K562 (cell line): ENCODE data around the gene TXNRD2. TPM values are rescaled to one million over a fixed set of nuclear protein-coding genes. Genes with fewer than 3 reads are reported as not detected.
A peak's percentile ranks its signal among the peaks of the same experiment; 100 is the strongest.

ENCODE experiments used
- ATAC-seq: fragments of 200-7000 bp; cut with Tn5 transposase; 3 replicates; pipeline ENCODE4 v1.9.1; 2020; ENCODE audit warnings: moderate library complexity
- BruUV-seq: library from RNA; stranded (reverse); fragments of 400-500 nt; replicated peaks from 2 replicates; lab custom pipeline; 2021; lab: Mats Ljungman, UMichigan
- CTCF ChIA-PET: fragments of 300-600 bp; formaldehyde crosslinking; extraction: SDS; loops from one replicate; lab custom pipeline; 2021; ENCODE audit warnings: low intra/inter-chr PET ratio; lab: Yijun Ruan, JAX
- POLR2A ChIA-PET: fragments of 300-600, 350-650 bp; sonication (Branson Sonifier 250); formaldehyde crosslinking; extraction: SDS; loops from one replicate; lab custom pipeline; 2021; ENCODE audit warnings: antibody characterized with exemption, inconsistent platforms; lab: Yijun Ruan, JAX
- DNase-seq, 4 experiments: peaks; one replicate each; pipeline versions ENCODE4 v3.0.0 to v3.0.0-alpha.2; 2011 to 2018; ENCODE audit warnings: low spot score in 3 of 4, mixed read lengths in 3 of 4; ENCODE audit errors: extremely low read depth in 1 of 4
- FAIRE-seq: peaks from 2 replicates; lab custom pipeline; 2011; peaks lifted over from hg19 to GRCh38; lab: Jason Lieb, UNC
- H2AFZ ChIP-seq: 2 replicates; pipeline ENCODE4 v1.6.0; 2011; ENCODE audit warnings: low read depth, low read length, control low read depth, inconsistent platforms
- H3K27ac ChIP-seq: fragments of 200-600 bp; 3 replicates; pipeline ENCODE4 v1.8.0; 2011; ENCODE audit warnings: low read depth, mild to moderate bottlenecking, control low read depth, inconsistent platforms, low read length, moderate library complexity, mixed read lengths; ENCODE audit errors: extremely low read depth
- H3K27me3 ChIP-seq, 2 experiments: fragments of 300-600 bp in 1 of 2; 2 replicates in 1 of 2; 3 replicates in 1 of 2; pipeline versions ENCODE4 v1.6.0 to v1.8.0; 2011; ENCODE audit warnings: inconsistent platforms in 2 of 2, low read length in 2 of 2, mild to moderate bottlenecking in 1 of 2, mixed read lengths in 1 of 2, moderate library complexity in 1 of 2; ENCODE audit not compliant: control insufficient read depth in 2 of 2, insufficient read depth in 2 of 2
- H3K36me3 ChIP-seq: fragments of 300-600 bp; 3 replicates; pipeline ENCODE4 v1.8.0; 2011; ENCODE audit warnings: mild to moderate bottlenecking, low read length, inconsistent platforms; ENCODE audit not compliant: control insufficient read depth, insufficient read depth
- H3K4me1 ChIP-seq, 2 experiments: fragments of 200-600 bp in 1 of 2; replicated peaks in 1 of 2; 2 replicates in 1 of 2; 3 replicates in 1 of 2; pipeline versions ENCODE4 v1.5.1 to v1.8.0; 2011; ENCODE audit warnings: inconsistent platforms in 2 of 2, low read length in 2 of 2, mild to moderate bottlenecking in 1 of 2, mixed read lengths in 1 of 2, moderate library complexity in 1 of 2; ENCODE audit not compliant: control insufficient read depth in 2 of 2, insufficient read depth in 2 of 2
- H3K4me2 ChIP-seq: 2 replicates; pipeline ENCODE4 v1.6.1; 2011; ENCODE audit warnings: low read length, control low read depth, inconsistent platforms, mixed read lengths; ENCODE audit not compliant: insufficient read depth
- H3K4me3 ChIP-seq: fragments of 200-600 bp; sonication (generic), shearing (Covaris generic); 2 replicates; pipeline ENCODE4 v1.5.1; 2016; ENCODE audit warnings: control low read depth, inconsistent platforms
- H3K79me2 ChIP-seq: fragments of 200-600 bp; 3 replicates; pipeline ENCODE4 v1.8.0; 2011; ENCODE audit warnings: low read length, inconsistent platforms; ENCODE audit not compliant: control insufficient read depth, insufficient read depth
- H3K9ac ChIP-seq, 2 experiments: 2 replicates each; pipeline versions ENCODE4 v1.6.0 to v1.6.1; 2011; ENCODE audit warnings: low read depth in 2 of 2, low read length in 2 of 2, control low read depth in 1 of 2, inconsistent platforms in 1 of 2, mild to moderate bottlenecking in 1 of 2, mixed read lengths in 1 of 2; ENCODE audit not compliant: insufficient read depth in 1 of 2
- H3K9me1 ChIP-seq: one replicate; pipeline ENCODE4 v1.6.0; 2011; ENCODE audit warnings: inconsistent platforms, mild to moderate bottlenecking, low read length, moderate library complexity; ENCODE audit not compliant: control insufficient read depth, insufficient read depth
- H3K9me3 ChIP-seq: replicated peaks from 2 replicates; pipeline ENCODE4 v1.5.1; 2011; ENCODE audit warnings: low read depth, low read length, inconsistent platforms; ENCODE audit not compliant: control insufficient read depth, insufficient read depth
- H4K20me1 ChIP-seq: replicated peaks from 2 replicates; pipeline ENCODE4 v1.6.1; 2011; ENCODE audit warnings: low read length, inconsistent platforms, mixed read lengths; ENCODE audit not compliant: control insufficient read depth, insufficient read depth
- CREBBP ChIP-seq: IDR thresholded peaks from one replicate; pipeline ENCODE4 v1.6.1; 2012; ENCODE audit warnings: low read depth, mild to moderate bottlenecking, control low read depth, inconsistent platforms, low read length
- DACH1 ChIP-seq: fragments of 450-650 bp; IDR thresholded peaks from 2 replicates; pipeline ENCODE4 v1.6.1; 2018; ENCODE audit not compliant: partially characterized antibody
- FOXO4 ChIP-seq: fragments of 450-650 bp; formaldehyde crosslinking; IDR thresholded peaks from 2 replicates; pipeline ENCODE4 v1.4.0; 2020; ENCODE audit warnings: mild to moderate bottlenecking, moderate library complexity
- ILK ChIP-seq: fragments of 450-650 bp; IDR thresholded peaks from 2 replicates; pipeline ENCODE4 v1.6.1; 2016; ENCODE audit warnings: missing genetic modification characterization, low read depth, mild to moderate bottlenecking, missing compliant biosample characterization, moderate library complexity, borderline replicate concordance
- KAT2B ChIP-seq: IDR thresholded peaks from one replicate; pipeline ENCODE4 v1.6.1; 2012; ENCODE audit warnings: low read depth, mild to moderate bottlenecking, control low read depth, inconsistent platforms, low read length, moderate library complexity
- MTF1 ChIP-seq: fragments of 250-450 bp; sonication (Bioruptor Pico); IDR thresholded peaks from 2 replicates; pipeline ENCODE4 v1.9.0; 2021; ENCODE audit warnings: moderate library complexity, mild to moderate bottlenecking, inconsistent platforms, borderline replicate concordance
- NR4A1 ChIP-seq, 2 experiments: fragments of 250-450 bp in 1 of 2; fragments of 450-650 bp in 1 of 2; sonication (Bioruptor Pico) in 1 of 2; IDR thresholded peaks; 2 replicates each; pipeline versions ENCODE4 v1.4.0 to v1.6.1; 2016 to 2020; ENCODE audit warnings: mild to moderate bottlenecking in 2 of 2, missing compliant biosample characterization in 1 of 2, missing genetic modification characterization in 1 of 2, moderate library complexity in 1 of 2
- ZBTB26 ChIP-seq: fragments of 450-650 bp; formaldehyde crosslinking; IDR thresholded peaks from 2 replicates; pipeline ENCODE4 v1.4.0; 2022; ENCODE audit warnings: missing genetic modification characterization
- WGBS: fragments of 100-300 bp; shearing (Covaris generic); methylation state at CpG from one replicate; pipeline ENCODE4 v1.1.6; 2016; ENCODE audit warnings: low coverage, mixed read lengths; ENCODE audit not compliant: insufficient coverage; ENCODE audit errors: missing lambda C conversion rate; 5-methylcytosine and 5-hydroxymethylcytosine counted together
- in situ Hi-C: fragments of 300-500 bp; cut with MboI; formaldehyde crosslinking; loops from 4 replicates; pipeline ENCODE4 v1.15.0; 2018; ENCODE audit warnings: inconsistent platforms, mixed read lengths
- intact Hi-C: fragments of 100-400 bp; cut with micrococcal nuclease; formaldehyde crosslinking; loops from 2 replicates; pipeline ENCODE4 v1.14.2; 2022
- polyA plus RNA-seq, 8 experiments: library from polyadenylated mRNA; depleted of rRNA in 4 of 8; stranded (reverse) in 5 of 8; unstranded in 3 of 8; fragments of >200 nt; fragmentation: Nextera tagmentation in 2 of 8; fragmentation: Illumina TruSeq in 1 of 8; extraction: Ambion mirVana in 2 of 8; extraction: Trizol in 1 of 8; gene quantifications; 2 replicates each; pipeline versions ENCODE4 v1.2.1 to v1.2.3, GENCODE V29; 2011 to 2014; ENCODE audit warnings: inconsistent platforms in 1 of 8, missing spikeins in 1 of 8
- total RNA-seq, 7 experiments: library from RNA; depleted of rRNA in 6 of 7; stranded (reverse); fragments of >200 nt in 6 of 7; fragmentation: Illumina TruSeq in 2 of 7; extraction: Trizol in 2 of 7; gene quantifications; 2 replicates each; pipeline versions ENCODE4 v1.2.1 to v1.2.3, GENCODE V29; 2011 to 2021; ENCODE audit warnings: low replicate concordance in 1 of 7

Gene TXNRD2
- total and polyA plus RNA-seq, 9 of the 15 experiments (the other 6 are each of a cell fraction or from before 2014, with no cell fraction given) = 3.3 to 80.2 (median 49.4) TPM

GRCh38 chr22:19853058-19853878 lies 88.3 kb downstream of the TXNRD2 start:
- Histone ChIP-seq H3K36me3 (peaks cover 47% of the 10 kb centered on the region), H3K27me3 (no peaks in the 10 kb centered on the region), H3K4me1 (peaks cover 23 to 70% of the 10 kb centered on the region in 2 experiments), H2AFZ (no peak overlapping the region), H3K9me3 (no peaks in the 10 kb centered on the region), H3K9ac (peak overlapping the region; percentile 86 to 99), H3K79me2 (peaks cover 76% of the 10 kb centered on the region), H3K9me1 (peaks cover 21% of the 10 kb centered on the region), H4K20me1 (peaks cover 39% of the 10 kb centered on the region; the same call in 1 of the 2 replicates), H3K27ac (peak overlapping the region; percentile 77; the same call in 2 of the 3 replicates), H3K4me3 (peak overlapping the region; percentile 62), H3K4me2 (peak overlapping the region; percentile 94)
- 18% methylated on average over 11 of the region's 11 CpGs for WGBS
- intact Hi-C loops = loop anchor here (5.0 to 10.0 kb wide), 3 partner anchors 36 to 172 kb away; partner anchors contain the start of gene TANGO2
- CTCF ChIA-PET = no interaction called here
- DNase-seq (peak in 3 of 4 experiments; percentile 54 to 73 (median 72)), ATAC-seq (no peak), FAIRE-seq (no peak)
- BruUV-seq = TSS peak; percentile 44
- in situ Hi-C loops = no loop called here
- POLR2A ChIA-PET = interaction anchor here (0.6 to 13.6 kb wide), 25 partner anchors 9 to 1592 kb away, joined by 3 to 247 read pairs (median 6); partner anchors contain the start of gene GP1BB
- TF ChIP-seq DACH1 (no peak), ILK (tag) (no peak), NR4A1 (CRISPR knock-in tag; IDR thresholded peaks at IDR 0.05) (peak; percentile 20; the same call in 1 of the 2 replicates), NR4A1 (tag; IDR thresholded peaks at IDR 0.05) (no peak), ZBTB26 (CRISPR knock-in tag) (0 out of 2 replicates have a peak, but pooled peaks have one; percentile 49), CREBBP (peak; percentile 16), MTF1 (0 out of 2 replicates have a peak, but pooled peaks have one; percentile 54), KAT2B (peak; percentile 35), FOXO4 (CRISPR knock-in tag) (0 out of 2 replicates have a peak, but pooled peaks have one; percentile 73)
